Fibroblast of lung (primary cell): ENCODE data around the gene PLEKHA5. TPM values are rescaled to one million over a fixed set of nuclear protein-coding genes. Genes with fewer than 3 reads are reported as not detected.
"Not testable (repeated sequence)": the region's sequence is repeated elsewhere in the genome, so short reads cannot be mapped to it uniquely, and the experiment has no call there.

Source experiments
- DNase-seq, 2 donors: peaks; one replicate each; pipeline versions ENCODE4 v3.0.0 to v3.0.0-alpha.2; 2010; ENCODE audit warnings: low read depth in 2 of 2
- H2AFZ ChIP-seq: 2 replicates; pipeline ENCODE4 v1.5.1; 2012; ENCODE audit warnings: low read length, control low read depth, inconsistent platforms
- H3K27ac ChIP-seq: 2 replicates; pipeline ENCODE4 v1.5.1; 2011; ENCODE audit warnings: low read length, control low read depth; ENCODE audit not compliant: insufficient read depth
- H3K27me3 ChIP-seq: 2 replicates; pipeline ENCODE4 v1.5.1; 2011; ENCODE audit warnings: mild to moderate bottlenecking, low read length; ENCODE audit not compliant: control insufficient read depth, insufficient read depth
- H3K36me3 ChIP-seq: 2 replicates; pipeline ENCODE4 v1.5.1; 2011; ENCODE audit warnings: low read length; ENCODE audit not compliant: control insufficient read depth, insufficient read depth
- H3K4me1 ChIP-seq: 2 replicates; pipeline ENCODE4 v1.5.1; 2011; ENCODE audit warnings: low read length; ENCODE audit not compliant: control insufficient read depth, insufficient read depth; ENCODE audit errors: extremely low read depth
- H3K4me2 ChIP-seq: 2 replicates; pipeline ENCODE4 v1.5.1; 2011; ENCODE audit warnings: low read length, control low read depth; ENCODE audit not compliant: insufficient read depth; ENCODE audit errors: extremely low read depth
- H3K4me3 ChIP-seq, 4 experiments: fragments of 200-600 bp in 1 of 4; sonication (generic) in 1 of 4; replicated peaks in 1 of 4; 2 replicates each; pipeline ENCODE4 v1.5.1; 2011 to 2016; ENCODE audit warnings: low read length in 4 of 4, low read depth in 3 of 4, mild to moderate bottlenecking in 3 of 4, control low read depth in 2 of 4, inconsistent platforms in 1 of 4, mixed read lengths in 1 of 4; ENCODE audit not compliant: insufficient read depth in 1 of 4; ENCODE audit errors: control extremely low read depth in 1 of 4
- H3K79me2 ChIP-seq: 2 replicates; pipeline ENCODE4 v1.5.1; 2012; ENCODE audit warnings: mild to moderate bottlenecking, low read length, inconsistent platforms; ENCODE audit not compliant: control insufficient read depth, insufficient read depth
- H3K9ac ChIP-seq: 2 replicates; pipeline ENCODE4 v1.5.1; 2011; ENCODE audit warnings: mild to moderate bottlenecking, low read length, control low read depth; ENCODE audit not compliant: insufficient read depth
- H3K9me3 ChIP-seq: 2 replicates; pipeline ENCODE4 v1.5.1; 2012; ENCODE audit warnings: low read depth, low read length; ENCODE audit not compliant: control insufficient read depth, insufficient read depth
- H4K20me1 ChIP-seq: 2 replicates; pipeline ENCODE4 v1.5.1; 2011; ENCODE audit warnings: low read length; ENCODE audit not compliant: control insufficient read depth, insufficient read depth; ENCODE audit errors: extremely low read depth
- CTCF ChIP-seq, 2 donors: IDR thresholded peaks in 1 of 2; conservative IDR thresholded peaks in 1 of 2; 1 replicate in 1 of 2; 2 replicates in 1 of 2; pipeline ENCODE4 v1.5.1; 2011 to 2012; ENCODE audit warnings: low read length in 2 of 2, control low read depth in 1 of 2, inconsistent platforms in 1 of 2, low read depth in 1 of 2, mild to moderate bottlenecking in 1 of 2
- EZH2 ChIP-seq: IDR thresholded peaks from 2 replicates; pipeline ENCODE4 v1.5.1; 2012; ENCODE audit warnings: low read length, control low read depth, mild to moderate bottlenecking; ENCODE audit errors: missing control alignments
- polyA plus RNA-seq, 2 donors: library from polyadenylated mRNA; depleted of rRNA in 1 of 2; stranded (reverse) in 1 of 2; unstranded in 1 of 2; fragments of >200 nt; gene quantifications; 2 replicates each; pipeline ENCODE4 v1.2.1, GENCODE V29; 2011 to 2012; ENCODE audit warnings: missing spikeins in 1 of 2
- total RNA-seq: library from RNA; depleted of rRNA; stranded (reverse); fragments of >200 nt; gene quantifications from 2 replicates; pipeline ENCODE4 v1.2.1, GENCODE V29; 2014

The PLEKHA5 gene
- total and polyA plus RNA-seq, 2 donors (not counting 1 experiment from before 2014, with no cell fraction given): 15.5 to 50.4 TPM

GRCh38 chr12:19412844-19413243 is 283.3 kb downstream of the PLEKHA5 start:
- TF ChIP-seq EZH2 (no peak), CTCF (conservative IDR thresholded peaks at IDR 0.05 in 1 of 2, IDR thresholded peaks at IDR 0.05 in 1 of 2; ENCODE audit: low read depth in 1 of 2, low read length in 2 of 2) (no peak)
- Histone ChIP-seq H3K9ac (no peak overlapping the region), H4K20me1 (no peaks in the 10 kb centered on the region), H3K27me3 (no peaks in the 10 kb centered on the region), H3K4me3 (no peak overlapping the region), H2AFZ (peak overlapping the region; percentile 35), H3K36me3 (no peaks in the 10 kb centered on the region), H3K9me3 (no peaks in the 10 kb centered on the region), H3K4me2 (peak overlapping the region; percentile 44), H3K79me2 (no peaks in the 10 kb centered on the region), H3K27ac (no peak overlapping the region), H3K4me1 (no peaks in the 10 kb centered on the region)
- DNase-seq: no peak

- H3K27ac ChIP-seq, H3K4me2 ChIP-seq, H3K36me3 ChIP-seq, H4K20me1 ChIP-seq, H3K9me3 ChIP-seq, H3K79me2 ChIP-seq, H2AFZ ChIP-seq, DNase-seq, H3K27me3 ChIP-seq, H3K4me1 ChIP-seq, H3K9ac ChIP-seq, H3K4me3 ChIP-seq: not testable (repeated sequence)
Observed at GRCh38 chr12:19413582-19413981, 284.0 kb downstream of the PLEKHA5 start.

- Histone ChIP-seq H3K4me1 (no peaks in the 10 kb centered on the region), H3K4me3 (no peak overlapping the region), H2AFZ (no peak overlapping the region), H3K27ac (no peak overlapping the region), H3K36me3 (no peaks in the 10 kb centered on the region), H3K27me3 (no peaks in the 10 kb centered on the region), H3K9me3 (no peaks in the 10 kb centered on the region), H3K79me2 (no peaks in the 10 kb centered on the region), H4K20me1 (no peaks in the 10 kb centered on the region), H3K9ac (no peak overlapping the region), H3K4me2 (no peak overlapping the region)
- DNase-seq: no peak
- no peak for TF ChIP-seq EZH2
- no peak for TF ChIP-seq CTCF (conservative IDR thresholded peaks at IDR 0.05 in 1 of 2, IDR thresholded peaks at IDR 0.05 in 1 of 2; ENCODE audit: low read depth in 1 of 2, low read length in 2 of 2)
Observed at GRCh38 chr12:19415563-19415962, 286.0 kb downstream of the PLEKHA5 start.
